GM12801 (cell line): Measurements from ENCODE around the gene AFTPH.

Experiments used
- TF ChIP-seq, protein P1 (sequence below): IDR thresholded peaks from one replicate; pipeline ENCODE4 v1.5.1; 2011; ENCODE audit warnings: control low read depth; ENCODE audit not compliant: insufficient read length; ENCODE audit errors: extremely low read depth

The AFTPH gene

DNA sequence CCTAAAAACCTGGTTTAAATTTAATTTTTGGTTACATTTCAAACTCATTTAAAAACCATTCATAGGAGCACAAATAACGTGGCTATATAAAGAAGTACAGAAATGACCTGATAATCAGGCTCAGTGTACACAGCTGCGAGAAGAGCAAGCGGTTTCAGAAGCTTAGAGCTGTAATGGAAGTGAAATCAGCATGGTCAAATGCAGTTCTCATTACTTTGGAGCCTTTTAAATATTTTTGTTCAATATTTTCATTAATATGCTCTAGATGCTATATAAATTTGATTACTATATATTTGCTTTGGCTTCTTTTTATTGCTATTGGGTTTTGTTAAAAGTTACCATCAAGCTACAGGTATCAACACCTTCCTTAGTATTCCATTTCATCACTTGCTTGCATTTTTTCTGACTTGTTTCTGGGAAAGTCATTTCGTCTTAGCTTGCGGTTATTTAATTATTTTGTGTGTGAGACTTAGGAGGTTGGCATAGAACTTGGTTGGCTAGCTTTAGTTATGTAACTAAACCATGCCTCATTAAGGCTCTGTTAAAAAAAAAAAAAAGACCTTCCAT, 58.7 kb downstream of the AFTPH start:
- TF ChIP-seq, protein P1, sequence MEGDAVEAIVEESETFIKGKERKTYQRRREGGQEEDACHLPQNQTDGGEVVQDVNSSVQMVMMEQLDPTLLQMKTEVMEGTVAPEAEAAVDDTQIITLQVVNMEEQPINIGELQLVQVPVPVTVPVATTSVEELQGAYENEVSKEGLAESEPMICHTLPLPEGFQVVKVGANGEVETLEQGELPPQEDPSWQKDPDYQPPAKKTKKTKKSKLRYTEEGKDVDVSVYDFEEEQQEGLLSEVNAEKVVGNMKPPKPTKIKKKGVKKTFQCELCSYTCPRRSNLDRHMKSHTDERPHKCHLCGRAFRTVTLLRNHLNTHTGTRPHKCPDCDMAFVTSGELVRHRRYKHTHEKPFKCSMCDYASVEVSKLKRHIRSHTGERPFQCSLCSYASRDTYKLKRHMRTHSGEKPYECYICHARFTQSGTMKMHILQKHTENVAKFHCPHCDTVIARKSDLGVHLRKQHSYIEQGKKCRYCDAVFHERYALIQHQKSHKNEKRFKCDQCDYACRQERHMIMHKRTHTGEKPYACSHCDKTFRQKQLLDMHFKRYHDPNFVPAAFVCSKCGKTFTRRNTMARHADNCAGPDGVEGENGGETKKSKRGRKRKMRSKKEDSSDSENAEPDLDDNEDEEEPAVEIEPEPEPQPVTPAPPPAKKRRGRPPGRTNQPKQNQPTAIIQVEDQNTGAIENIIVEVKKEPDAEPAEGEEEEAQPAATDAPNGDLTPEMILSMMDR = no peak

DNA sequence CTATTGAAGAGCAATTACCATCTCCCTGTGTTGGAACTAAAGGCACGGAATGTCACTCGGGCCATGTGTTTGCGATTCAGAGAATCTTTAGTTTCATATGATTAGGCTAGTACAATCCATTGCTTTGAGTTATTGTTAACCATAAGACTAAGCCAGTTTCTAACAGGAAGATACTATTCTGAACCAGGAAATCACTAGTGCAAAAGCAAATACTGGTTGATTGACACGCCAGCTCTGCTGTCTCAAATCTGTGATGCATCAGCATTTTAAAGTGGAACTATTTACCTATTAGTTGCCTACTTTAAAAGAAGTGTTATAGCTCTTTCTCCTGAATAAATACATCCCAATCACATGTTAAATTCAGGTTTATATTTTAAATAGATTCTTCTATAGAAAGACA, 61.9 kb downstream of the AFTPH start:
- TF ChIP-seq, protein P1 = no peak

DNA sequence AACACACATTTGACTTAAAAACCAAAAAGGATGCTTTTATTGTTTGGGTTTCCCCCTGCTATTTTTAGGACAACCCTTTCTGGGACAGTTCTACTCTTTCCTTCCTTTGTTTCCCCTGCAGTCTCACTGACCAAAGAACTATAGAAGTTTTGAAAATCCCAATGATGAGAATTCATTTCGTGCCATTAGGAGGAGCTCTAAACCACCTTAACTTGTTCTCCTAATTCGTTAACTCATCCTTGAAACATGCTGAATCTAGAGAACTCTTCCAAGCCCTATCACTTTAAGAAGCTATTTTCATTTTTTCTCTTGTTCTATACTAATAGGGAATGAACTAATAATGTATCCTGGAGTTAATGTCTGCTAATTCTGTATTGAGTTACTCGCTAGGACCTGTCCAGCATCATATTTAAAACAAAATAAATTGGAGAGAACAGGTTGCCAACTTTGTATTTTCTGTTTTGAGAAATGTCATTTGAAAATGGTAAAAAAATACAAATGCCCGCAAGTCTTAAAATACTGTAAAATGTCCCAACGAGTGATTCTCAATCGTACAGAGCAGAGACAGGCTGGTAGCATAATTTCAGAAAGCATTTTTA, 62.9 kb downstream of the AFTPH start:
- TF ChIP-seq, protein P1 = no peak

DNA sequence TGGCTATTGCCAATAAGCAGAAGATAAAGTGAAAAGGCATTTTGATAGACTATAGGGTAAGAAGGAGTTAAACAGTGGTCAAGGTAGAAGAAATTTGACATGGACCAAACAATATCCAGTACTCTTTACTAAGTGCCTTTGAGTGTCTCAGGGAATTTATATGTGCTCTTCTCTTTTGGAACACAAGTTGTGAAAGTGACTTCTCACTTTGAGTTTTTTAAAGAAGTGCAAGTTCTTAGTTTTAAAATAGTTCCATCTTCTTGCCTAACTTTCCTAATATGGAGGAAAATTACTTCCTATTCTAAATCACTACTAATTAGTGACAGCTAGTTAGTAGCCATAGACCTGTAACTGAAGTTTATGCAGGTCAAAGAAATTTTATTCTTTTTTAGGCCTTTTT, 63.4 kb downstream of the AFTPH start:
- TF ChIP-seq, protein P1 = no peak

GRCh38 chr2:64591188-64591587, 67.1 kb downstream of the AFTPH start:
- TF ChIP-seq, protein P1 = no peak

GRCh38 chr2:64593035-64593655, 69.0 kb downstream of the AFTPH start:
- TF ChIP-seq, protein P1 = no peak

- TF ChIP-seq, protein P1 = no peak
Observed at GRCh38 chr2:64594226-64594989, 70.3 kb downstream of the AFTPH start.
